Ishikawa (cell line): ENCODE data around the gene BTBD2.
A peak's percentile ranks its signal among the peaks of the same experiment; 100 is the strongest.

Source experiments
- CEBPB ChIP-seq: IDR thresholded peaks from 2 replicates; pipeline ENCODE4 v1.6.1; 2012
- CREB1 ChIP-seq: IDR thresholded peaks from 2 replicates; pipeline ENCODE4 v1.6.1; 2012; ENCODE audit warnings: low read depth
- EGR1 ChIP-seq: IDR thresholded peaks from 2 replicates; pipeline ENCODE4 v1.6.1; 2012
- EP300 ChIP-seq: IDR thresholded peaks from 2 replicates; pipeline ENCODE4 v1.6.1; 2012; ENCODE audit warnings: borderline replicate concordance
- FOXM1 ChIP-seq: IDR thresholded peaks from 2 replicates; pipeline ENCODE4 v1.6.1; 2012; ENCODE audit warnings: low read depth, borderline replicate concordance
- NFIC ChIP-seq: IDR thresholded peaks from 2 replicates; pipeline ENCODE4 v1.6.1; 2012
- RAD21 ChIP-seq: IDR thresholded peaks from 2 replicates; pipeline ENCODE4 v1.6.1; 2012; ENCODE audit warnings: low read depth
- TAF1 ChIP-seq: IDR thresholded peaks from 2 replicates; pipeline ENCODE4 v1.6.1; 2012; ENCODE audit warnings: low read depth, mild to moderate bottlenecking
- TCF12 ChIP-seq: IDR thresholded peaks from 2 replicates; pipeline ENCODE4 v1.6.1; 2012; ENCODE audit warnings: low read depth
- TEAD4 ChIP-seq: IDR thresholded peaks from 2 replicates; pipeline ENCODE4 v1.6.1; 2012
- YY1 ChIP-seq: IDR thresholded peaks from 2 replicates; pipeline ENCODE4 v1.6.1; 2012; ENCODE audit warnings: low read depth
- ZBTB7A ChIP-seq: IDR thresholded peaks from 2 replicates; pipeline ENCODE4 v1.6.1; 2012; ENCODE audit warnings: low read depth
- TF ChIP-seq, protein P1 (sequence below): IDR thresholded peaks from 2 replicates; pipeline ENCODE4 v1.6.1; 2012; ENCODE audit warnings: low read depth, mild to moderate bottlenecking
- TF ChIP-seq, protein P2 (sequence below): IDR thresholded peaks from 2 replicates; pipeline ENCODE4 v1.6.1; 2012
- TF ChIP-seq, protein P3 (sequence below): IDR thresholded peaks from 2 replicates; pipeline ENCODE4 v1.6.1; 2012

BTBD2 gene

DNA sequence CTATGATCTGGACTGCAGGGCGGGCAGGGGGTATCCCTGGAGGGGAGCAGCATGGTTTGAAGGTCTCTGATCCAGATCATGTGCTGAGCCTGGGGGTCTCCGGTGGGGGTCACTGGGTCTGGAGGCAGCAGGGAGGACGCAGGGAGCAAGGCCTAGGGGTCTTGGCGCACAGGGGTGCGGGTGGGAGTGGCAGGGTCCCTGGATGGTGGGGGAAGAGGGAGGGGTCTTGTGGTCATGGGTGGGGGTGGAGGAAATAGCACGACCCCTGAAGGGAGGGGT is 1.9 kb downstream of the BTBD2 start:
- TF ChIP-seq RAD21 (no peak), ZBTB7A (peak; percentile 70), NFIC (no peak), TCF12 (no peak), CREB1 (no peak)
- TF ChIP-seq, protein P1, sequence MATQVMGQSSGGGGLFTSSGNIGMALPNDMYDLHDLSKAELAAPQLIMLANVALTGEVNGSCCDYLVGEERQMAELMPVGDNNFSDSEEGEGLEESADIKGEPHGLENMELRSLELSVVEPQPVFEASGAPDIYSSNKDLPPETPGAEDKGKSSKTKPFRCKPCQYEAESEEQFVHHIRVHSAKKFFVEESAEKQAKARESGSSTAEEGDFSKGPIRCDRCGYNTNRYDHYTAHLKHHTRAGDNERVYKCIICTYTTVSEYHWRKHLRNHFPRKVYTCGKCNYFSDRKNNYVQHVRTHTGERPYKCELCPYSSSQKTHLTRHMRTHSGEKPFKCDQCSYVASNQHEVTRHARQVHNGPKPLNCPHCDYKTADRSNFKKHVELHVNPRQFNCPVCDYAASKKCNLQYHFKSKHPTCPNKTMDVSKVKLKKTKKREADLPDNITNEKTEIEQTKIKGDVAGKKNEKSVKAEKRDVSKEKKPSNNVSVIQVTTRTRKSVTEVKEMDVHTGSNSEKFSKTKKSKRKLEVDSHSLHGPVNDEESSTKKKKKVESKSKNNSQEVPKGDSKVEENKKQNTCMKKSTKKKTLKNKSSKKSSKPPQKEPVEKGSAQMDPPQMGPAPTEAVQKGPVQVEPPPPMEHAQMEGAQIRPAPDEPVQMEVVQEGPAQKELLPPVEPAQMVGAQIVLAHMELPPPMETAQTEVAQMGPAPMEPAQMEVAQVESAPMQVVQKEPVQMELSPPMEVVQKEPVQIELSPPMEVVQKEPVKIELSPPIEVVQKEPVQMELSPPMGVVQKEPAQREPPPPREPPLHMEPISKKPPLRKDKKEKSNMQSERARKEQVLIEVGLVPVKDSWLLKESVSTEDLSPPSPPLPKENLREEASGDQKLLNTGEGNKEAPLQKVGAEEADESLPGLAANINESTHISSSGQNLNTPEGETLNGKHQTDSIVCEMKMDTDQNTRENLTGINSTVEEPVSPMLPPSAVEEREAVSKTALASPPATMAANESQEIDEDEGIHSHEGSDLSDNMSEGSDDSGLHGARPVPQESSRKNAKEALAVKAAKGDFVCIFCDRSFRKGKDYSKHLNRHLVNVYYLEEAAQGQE: no peak

DNA sequence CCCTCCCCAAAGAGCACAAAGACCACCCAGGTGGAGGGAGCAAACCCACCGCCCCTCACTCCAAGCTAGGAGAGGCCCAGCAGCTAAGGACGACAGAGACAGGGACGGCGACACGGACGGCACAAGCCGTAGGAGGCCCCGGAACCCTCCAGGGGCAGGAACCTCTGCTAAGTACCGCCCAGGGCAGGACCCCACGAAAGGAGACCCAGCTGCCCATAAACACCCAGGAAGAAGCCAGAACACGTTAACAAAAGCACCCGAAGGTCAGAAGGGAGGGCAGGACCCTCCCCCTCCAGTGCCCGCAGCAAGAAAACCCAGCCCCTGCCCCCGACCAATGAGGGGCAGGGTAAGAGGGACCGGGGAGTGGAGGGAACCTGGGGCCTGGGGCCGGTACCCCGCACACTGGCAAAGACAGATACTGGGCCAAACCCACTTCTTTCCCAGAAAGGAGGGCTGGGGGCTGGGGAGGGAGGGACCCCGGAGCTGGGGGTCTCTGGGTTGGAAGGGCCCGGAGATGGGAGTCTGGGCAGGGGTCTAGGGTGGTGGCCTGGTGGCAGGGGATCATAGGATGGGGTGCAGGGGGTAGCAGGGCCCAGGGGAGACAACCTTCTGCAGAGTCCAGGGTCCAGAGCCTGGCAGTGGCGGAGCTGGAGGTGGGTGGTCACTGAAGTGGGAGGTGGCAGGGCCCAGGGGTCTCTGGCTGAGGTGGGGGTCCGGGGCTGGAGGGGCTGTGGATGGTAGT is 2.4 kb downstream of the BTBD2 start:
- no peak for TF ChIP-seq CREB1

DNA sequence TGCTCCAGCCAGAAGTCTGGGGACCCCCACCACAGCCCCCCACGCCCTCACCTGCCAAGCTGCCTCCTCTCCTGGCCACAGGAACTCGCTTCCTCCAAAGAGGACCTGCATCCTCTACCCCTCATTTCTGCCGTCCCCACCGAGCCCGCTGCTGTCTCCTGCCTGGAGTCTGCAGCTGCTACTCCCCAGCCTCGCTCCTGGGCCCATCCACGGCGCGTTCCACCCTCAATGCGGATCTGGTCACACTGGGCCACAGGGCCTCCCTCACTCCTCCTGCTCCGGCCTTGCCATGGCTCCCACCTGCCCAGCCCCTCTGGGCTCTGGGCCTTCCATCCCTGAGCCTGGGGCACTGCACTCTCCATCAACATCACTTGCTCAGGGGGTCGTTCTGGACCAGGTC is 4.3 kb downstream of the BTBD2 start:
- no peak for TF ChIP-seq YY1
- TF ChIP-seq TEAD4: no peak
- no peak for TF ChIP-seq EP300
- TF ChIP-seq RAD21: no peak
- no peak for TF ChIP-seq CEBPB
- no peak for TF ChIP-seq FOXM1

DNA sequence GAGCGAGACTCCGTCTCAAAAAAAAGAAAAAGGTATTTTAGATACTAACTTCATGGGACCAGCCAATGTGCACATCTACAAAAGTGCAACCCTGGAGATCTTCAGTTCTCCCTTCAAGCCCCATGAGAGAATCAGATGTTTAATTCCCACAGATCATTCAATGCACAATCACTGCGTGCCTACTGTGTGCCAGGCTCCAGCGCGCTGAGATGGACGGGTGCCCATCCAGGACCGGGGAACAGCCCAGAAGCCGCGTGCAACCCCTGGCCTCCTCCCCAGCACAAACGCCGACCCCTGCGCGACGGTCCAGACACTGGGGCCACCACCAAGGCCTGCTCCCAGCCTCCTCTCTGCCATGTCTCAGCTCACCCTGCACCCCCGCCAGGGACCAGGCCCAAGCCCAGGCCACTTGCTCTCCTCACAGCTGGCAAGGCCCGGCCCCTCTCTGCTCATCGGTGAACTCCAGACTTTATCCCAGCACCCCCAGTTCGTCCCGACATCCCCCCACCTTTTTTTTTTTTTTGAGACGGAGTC is 5.3 kb downstream of the BTBD2 start:
- TF ChIP-seq NFIC (no peak), EGR1 (no peak), EP300 (no peak)

DNA sequence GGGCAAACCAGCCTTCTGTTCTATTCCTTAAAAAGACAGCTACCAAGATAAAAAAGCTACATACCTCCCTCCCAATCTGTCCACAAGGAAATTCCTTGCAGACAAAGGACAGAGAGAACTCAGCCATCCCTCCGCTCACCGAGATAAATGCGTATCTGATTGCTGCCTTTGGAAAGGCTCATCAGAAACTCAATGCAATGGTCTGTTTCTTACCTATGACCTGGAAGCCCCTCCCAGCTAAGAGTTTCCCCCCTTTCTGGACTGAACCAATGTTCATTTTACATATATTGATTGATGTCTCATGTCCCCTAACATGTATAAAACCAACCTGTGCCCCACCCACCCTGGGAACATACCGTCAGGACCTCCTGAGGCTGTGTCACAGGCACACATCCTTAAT is 11.6 kb downstream of the BTBD2 start:
- TF ChIP-seq, protein P2, sequence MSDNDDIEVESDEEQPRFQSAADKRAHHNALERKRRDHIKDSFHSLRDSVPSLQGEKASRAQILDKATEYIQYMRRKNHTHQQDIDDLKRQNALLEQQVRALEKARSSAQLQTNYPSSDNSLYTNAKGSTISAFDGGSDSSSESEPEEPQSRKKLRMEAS: no peak
- no peak for TF ChIP-seq RAD21
- TF ChIP-seq EP300: no peak
- TF ChIP-seq ZBTB7A: no peak

DNA sequence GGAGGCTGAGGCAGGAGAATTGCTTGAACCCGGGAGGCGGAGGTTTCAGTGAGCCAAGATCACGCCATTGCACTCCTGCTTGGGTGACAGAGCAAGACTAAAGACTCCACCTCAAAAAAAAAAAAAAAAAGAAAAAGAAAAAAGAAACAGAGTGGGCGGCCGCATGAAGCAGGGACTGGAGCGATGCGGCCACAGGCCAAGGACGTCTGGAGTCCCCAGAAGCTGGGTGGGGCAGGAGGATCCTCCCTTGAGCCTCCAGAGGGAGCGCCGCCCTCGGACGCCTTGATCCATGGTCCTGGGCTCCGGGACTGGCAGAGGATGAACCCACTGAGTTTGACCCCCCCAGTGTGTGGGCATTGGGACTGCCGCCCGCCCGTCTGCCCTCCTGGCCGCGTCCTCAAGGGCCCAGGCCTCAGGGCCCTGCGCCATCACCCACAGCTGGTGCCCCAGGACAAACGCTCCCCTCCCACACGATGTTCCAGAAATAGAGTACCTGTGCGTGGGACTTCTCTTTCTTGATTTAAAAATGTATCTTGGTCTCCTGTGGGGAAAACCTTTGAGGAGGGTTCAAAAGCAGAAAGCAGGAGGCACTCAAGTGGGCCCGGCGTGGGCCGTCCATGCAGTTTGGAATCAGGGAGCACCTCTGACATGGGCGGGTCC is 15.5 kb downstream of the BTBD2 start:
- TF ChIP-seq CREB1: no peak
- no peak for TF ChIP-seq TAF1
- no peak for TF ChIP-seq EP300
- no peak for TF ChIP-seq CEBPB
- no peak for TF ChIP-seq YY1
- TF ChIP-seq NFIC: no peak
- no peak for TF ChIP-seq RAD21
- no peak for TF ChIP-seq EGR1
- TF ChIP-seq, protein P2: no peak
- TF ChIP-seq, protein P1: no peak
- TF ChIP-seq ZBTB7A: no peak
- TF ChIP-seq, protein P3, sequence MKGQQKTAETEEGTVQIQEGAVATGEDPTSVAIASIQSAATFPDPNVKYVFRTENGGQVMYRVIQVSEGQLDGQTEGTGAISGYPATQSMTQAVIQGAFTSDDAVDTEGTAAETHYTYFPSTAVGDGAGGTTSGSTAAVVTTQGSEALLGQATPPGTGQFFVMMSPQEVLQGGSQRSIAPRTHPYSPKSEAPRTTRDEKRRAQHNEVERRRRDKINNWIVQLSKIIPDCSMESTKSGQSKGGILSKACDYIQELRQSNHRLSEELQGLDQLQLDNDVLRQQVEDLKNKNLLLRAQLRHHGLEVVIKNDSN: no peak
- no peak for TF ChIP-seq TCF12
- no peak for TF ChIP-seq FOXM1
- no peak for TF ChIP-seq TEAD4

DNA sequence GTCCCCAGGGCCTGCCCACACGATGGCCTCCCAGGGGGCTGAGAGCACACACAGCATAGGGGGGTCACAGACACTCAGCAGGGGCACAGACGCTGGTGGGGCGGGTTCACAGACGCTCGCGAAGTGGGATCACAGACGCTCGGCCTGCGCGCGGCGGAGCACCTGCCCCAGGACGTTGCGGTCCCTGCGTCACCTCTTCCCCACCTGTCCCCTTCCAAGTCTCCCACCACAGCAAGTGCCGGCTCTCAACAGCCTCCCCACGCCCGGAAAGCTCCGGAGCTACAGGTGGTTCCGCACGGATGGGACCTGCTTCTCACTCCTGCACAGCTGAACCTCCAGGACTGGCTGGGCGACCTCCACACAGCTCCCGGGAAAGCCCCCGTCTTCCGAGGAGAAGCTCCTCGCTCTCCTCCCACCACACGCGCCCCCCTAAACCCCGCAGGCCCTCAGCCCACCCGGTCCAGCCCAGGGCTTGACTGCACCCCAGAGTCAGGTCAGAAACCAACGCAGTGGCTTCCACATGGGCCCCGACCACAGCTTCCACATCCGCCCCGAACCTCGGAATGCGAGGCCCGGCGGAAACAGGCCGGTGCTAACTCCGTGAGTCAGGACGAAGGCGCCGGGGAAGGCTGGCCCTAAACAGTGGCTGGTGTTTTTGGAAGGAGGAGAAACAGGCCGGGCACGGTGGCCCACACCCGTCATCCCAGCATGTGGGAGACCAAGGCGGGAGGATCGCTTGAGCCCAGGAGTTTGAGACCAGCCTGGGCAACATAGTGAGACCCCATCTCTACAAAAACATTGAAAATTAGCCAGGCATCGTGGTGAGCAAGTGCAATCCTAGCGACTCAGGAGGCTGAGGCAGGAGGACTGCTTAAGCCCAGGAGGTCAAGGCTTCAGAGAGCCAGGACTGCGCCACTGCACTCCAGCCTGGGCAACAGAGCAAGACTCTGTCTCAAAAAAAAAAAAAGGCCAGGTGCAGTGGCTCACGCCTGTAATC is 16.5 kb downstream of the BTBD2 start:
- no peak for TF ChIP-seq ZBTB7A
- no peak for TF ChIP-seq CREB1
